Stimulated activated CD8-positive, alpha-beta memory T cell treated with anti-CD3 and anti-CD28 coated beads, Interleukin-7, amount 100 ng/mL, for 4 hours (primary cell): Measurements from ENCODE around the gene IREB2.
A peak's percentile ranks its signal among the peaks of the same experiment; 100 is the strongest.
"Not testable (repeated sequence)": the region's sequence is repeated elsewhere in the genome, so short reads cannot be mapped to it uniquely, and the experiment has no call there.

Experiments
- DNase-seq, 2 donors: peaks; one replicate each; pipeline ENCODE4 v3.0.0-alpha.2; 2020; ENCODE audit warnings: low read depth in 2 of 2

The IREB2 gene, protein sequence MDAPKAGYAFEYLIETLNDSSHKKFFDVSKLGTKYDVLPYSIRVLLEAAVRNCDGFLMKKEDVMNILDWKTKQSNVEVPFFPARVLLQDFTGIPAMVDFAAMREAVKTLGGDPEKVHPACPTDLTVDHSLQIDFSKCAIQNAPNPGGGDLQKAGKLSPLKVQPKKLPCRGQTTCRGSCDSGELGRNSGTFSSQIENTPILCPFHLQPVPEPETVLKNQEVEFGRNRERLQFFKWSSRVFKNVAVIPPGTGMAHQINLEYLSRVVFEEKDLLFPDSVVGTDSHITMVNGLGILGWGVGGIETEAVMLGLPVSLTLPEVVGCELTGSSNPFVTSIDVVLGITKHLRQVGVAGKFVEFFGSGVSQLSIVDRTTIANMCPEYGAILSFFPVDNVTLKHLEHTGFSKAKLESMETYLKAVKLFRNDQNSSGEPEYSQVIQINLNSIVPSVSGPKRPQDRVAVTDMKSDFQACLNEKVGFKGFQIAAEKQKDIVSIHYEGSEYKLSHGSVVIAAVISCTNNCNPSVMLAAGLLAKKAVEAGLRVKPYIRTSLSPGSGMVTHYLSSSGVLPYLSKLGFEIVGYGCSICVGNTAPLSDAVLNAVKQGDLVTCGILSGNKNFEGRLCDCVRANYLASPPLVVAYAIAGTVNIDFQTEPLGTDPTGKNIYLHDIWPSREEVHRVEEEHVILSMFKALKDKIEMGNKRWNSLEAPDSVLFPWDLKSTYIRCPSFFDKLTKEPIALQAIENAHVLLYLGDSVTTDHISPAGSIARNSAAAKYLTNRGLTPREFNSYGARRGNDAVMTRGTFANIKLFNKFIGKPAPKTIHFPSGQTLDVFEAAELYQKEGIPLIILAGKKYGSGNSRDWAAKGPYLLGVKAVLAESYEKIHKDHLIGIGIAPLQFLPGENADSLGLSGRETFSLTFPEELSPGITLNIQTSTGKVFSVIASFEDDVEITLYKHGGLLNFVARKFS

DNA sequence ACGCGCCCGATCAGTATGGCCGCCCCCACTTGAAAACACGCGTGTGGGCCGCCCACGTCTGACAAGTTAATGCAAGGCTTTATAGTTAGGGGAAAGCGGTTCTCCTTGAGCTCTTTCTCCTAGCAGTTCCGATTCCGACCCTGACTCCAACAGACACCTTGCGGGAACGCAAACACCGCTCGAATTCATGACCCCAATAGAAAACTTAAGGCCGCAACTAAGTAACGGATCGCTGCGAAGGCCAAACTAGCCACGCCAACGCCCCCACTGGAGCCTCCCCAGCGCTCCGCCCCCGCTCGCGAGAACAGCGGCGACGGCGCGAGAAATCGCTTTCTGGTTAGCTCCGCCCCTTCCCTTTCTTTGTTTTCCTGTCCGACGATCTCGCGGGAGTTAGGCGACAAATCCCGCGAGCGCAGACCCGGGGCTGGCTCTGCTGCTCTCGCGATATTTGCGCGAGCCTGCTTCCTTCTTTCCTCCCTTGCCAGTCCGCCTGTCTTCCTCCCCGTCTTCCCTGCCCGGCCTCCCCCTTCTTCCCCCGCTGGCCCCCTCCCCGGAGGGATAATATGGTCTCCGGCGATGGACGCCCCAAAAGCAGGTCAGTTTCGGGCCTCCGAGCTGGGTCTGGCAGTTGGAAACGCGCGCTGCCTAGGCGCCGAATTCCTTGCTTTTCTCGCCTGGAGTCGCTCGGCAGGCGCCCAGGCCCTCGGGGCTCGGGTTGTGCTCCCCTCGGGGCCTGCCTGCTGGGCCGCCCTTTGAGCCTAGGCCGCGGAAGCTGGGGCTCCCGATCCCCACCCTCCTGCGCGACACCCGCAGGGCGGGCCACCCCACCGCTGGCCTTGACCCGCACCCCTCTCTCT is at the start of gene IREB2:
TSS of gene IREB2 (plus strand) at position 455 of the 857 bp plus-strand sequence. CDS start at position 577, 122 bp downstream.
- DNase-seq, result peak; percentile 94 to 97

DNA sequence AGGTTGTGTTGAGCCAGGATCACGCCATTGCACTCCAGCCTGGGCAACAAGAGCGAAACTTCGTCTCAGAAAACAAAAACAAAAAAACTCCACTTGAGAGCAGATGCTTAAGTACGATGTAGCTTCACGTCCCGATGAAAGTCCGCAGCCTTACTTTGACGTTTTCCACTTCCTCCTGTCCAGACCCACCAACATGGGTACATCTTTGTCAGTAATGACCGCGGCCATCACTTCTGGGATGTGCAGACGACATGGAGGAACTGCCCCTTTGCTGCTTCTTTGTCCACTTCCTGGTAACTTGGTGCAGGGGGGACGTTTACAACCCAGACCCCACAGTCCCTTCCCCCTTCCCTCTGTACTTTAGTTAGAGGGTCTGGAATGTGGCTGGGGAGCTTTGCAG is 49.2 kb upstream of the IREB2 start:
- no peak for DNase-seq

DNA sequence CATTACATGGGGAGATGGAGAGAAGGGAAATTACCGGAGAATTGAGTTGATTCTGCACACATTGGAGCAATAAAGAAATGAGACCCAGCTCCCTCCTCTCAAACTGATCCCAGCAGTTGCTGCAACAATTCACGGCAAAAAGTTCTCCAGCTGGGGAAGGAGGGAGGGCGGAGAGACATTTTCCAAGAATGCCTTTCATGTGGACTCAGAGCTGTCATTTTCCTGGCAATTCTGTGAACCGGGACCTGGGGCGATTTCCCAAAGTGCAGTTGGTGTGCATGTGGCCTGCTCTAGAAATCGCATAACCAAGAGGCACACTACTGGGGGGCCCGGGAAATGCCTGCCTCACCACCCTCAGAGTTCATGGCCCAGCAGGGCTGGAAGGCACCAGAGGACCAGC is 48.7 kb upstream of the IREB2 start:
- DNase-seq, result no peak

DNA sequence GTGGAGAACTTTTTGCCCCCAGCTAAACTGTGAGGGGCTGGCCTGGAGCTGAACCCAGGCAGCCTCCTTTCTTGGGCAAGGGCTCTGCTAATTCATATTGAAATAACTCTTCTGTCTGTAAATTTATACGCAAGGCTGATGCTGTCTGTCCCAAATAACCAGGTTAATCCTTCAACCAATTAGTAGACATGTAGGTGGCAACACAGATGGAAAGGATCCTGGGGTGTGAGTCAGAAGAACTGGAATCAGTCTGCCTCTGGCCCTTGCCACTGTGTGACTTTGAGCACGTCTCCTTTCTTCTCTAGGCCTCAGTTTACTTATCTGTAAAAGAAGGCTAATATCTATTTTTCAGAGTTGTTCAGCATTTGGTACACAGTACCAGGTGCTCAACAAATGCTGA is 48.3 kb upstream of the IREB2 start:
- no peak for DNase-seq

DNA sequence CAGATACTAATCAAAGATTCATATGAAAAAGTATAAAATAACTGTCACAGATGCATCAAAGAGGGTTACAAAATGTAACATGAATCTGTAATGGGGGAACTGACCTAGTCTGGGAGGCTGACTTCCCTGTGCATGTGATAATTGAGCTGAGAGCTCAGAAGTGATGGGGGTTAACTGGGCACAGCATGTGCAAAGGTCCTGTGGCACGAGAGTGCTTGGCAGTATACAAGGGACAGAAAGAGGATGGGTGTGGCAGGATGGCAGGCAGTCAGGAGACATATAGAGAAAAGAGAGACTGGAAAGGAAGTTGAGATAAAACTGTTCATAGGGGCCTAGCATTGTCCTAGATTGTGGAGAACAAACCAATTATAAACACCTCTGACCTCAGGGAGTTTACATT is 47.8 kb upstream of the IREB2 start:
- DNase-seq, result no peak

DNA sequence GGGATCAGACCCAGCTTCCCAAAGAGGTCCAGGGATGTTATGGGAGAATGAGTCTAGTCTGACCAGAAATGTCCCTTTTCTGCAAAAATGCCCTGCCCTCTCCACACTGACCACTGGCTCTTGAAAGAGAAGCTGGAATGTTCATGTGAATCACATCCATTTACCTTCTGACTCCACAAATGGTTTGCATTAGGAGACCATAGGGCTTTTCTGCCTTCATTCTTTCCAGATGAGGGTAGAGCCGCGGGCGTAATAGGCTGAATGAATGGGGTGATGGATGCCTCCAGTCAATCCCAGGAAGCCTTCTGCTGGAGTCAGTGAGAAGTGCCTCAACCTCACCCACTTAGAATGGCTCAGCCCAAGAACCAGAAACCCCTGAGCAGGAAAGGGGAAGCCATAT is 47.2 kb upstream of the IREB2 start:
- DNase-seq, result no peak

DNA sequence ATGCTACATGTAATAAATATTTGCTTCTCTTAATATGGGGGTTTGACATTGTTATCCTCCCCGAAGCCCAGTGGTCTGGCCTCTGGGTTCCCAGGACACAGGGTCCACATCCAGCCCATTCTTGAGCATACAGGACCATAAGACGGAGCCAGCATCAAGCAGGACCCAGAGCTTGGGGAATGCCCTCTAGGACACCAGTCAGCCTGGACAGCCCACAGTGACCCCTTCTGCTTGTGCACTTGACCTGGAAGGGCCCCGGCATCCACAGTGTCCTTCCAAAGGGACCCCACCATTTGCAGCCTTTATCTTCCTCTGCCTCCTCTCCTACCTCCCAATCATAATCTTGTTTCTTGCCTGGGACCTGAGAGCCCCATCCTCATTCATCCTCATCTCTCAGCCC is 46.2 kb upstream of the IREB2 start:
- DNase-seq, result no peak

DNA sequence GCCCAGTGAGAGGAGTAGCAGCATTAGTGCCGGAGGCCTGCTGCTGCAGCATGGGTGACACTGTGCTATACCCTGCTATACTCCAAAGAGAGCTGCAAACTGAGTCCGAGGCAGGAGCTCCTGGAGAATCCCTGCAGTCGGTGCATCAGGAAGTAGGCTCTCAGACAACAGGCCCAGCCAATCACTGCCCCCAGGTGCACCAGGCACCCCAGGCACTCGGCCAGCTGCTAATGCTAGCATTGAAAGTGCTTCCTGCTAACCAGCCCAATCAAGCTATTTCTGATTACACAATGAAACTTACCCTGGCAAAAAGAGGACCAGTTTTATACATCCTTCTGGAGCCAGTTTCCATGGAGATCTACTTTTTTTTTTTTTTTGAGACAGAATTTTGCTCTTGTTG is 45.6 kb upstream of the IREB2 start:
- DNase-seq, result no peak

DNA sequence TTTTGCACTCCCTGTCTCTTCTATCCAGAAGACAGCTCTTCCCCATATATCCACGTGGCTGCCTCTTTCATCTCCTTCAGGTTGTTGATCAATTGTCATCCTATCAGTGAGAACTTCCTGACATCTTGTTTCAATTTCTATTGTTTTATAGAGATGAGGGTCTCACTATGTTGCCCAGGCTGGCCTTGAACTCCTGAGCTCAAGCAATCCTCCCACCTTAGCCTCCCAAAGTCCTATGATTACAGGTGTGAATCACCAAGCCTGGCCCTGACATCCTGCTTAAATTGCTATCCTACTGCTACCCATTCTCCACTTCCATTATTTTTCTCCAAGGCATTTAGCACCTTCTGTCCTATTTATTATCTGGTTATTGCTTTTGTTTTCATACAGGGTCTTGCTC is 44.9 kb upstream of the IREB2 start:
- DNase-seq, result no peak

DNA sequence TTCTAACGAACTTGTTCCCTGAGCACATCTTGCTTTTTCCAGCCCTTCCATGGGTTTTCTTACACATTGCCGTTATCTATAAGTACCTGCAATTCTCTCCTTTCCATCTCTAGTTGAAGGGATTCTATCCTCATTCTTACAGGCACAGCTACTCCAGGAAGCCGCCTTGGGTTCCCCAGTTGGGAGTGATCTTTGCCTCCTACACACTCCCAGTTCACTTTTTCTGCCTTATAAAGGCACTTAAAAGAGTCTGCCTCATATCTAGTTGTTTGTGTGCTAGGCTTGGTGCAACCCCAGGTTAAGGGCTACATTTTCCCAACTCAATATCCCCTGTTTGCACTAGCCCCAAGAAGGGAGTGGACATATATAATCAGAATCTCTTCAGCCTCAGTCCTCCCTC is 44.0 kb upstream of the IREB2 start:
- no peak for DNase-seq

DNA sequence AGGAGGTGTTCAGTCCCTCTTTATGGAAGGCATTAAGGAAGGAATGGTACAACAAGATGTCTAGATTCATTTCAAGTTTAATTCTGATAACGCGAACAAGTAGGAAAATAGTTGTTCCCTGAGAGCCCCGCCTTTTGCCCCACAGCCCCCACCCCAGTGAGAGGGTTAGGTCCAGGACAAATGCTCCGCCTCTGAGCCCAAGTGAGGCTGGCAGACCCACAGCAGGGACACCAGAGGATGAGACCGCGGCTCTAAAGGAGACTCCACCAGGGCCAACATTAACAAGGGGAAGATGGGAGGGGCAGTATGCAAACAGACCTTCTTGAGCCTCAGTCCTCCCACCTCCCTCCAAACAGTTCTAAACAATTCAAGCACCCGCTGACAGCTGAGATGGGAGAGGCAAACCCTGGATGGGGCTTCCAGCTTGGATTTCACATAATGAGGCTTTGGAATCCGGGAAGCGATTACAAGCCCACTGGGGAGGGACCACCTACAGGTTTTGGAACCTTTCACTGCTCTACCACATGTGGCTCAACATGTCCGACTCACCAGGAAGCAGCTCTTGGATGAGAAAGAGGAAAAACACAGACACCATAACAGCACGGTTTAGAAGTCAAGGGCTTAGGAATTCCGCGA is 42.9 kb upstream of the IREB2 start:
- no peak for DNase-seq

DNA sequence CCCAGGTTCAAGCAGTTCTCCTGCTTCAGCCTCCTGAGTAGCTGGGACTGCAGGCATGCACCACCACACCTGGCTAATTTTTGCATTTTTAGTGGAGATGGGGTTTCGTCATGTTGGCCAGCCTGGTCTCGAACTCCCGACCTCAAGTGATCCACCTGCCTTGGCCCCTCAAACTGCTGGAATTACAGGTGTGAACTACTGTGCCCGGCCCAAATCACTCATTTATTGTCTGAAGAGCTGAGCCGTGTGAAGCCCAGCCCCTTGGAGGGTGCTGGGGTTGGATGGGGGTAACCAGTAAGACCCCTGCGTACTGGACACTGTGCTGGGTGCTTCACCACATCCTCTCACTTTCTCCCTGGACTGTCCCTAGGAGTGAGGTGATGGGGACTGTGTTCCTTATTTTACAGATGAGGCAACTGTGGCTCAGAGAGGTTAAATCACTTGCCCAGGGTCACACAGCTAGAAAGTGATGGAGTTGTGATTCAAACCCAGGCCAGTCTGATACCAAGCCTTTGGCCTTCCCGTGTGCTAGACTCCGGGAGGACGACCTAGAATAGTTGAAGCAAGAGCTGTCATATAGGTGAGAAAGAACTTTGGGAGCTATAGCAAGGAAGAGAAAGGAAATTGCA is 41.7 kb upstream of the IREB2 start:
- DNase-seq, result no peak

DNA sequence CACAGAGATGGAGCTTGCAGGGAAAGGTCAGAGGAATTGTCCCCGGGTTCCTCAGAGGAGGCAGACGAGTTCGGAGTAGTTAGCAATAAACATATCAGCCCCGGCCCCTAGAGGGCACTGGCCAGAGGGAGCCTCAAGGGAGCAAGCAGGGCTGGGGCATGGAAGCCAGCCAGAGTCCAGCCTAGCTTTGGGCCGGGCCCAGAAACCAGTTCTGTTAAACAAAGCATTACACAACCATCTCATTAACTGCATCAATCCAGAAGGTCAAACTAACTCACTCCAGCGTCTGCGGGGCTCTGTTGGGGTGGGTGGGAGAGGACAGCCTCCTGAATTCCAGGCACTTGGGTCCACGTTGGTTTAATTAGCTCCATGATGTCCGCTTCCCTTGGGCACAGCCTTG is 41.0 kb upstream of the IREB2 start:
- no peak for DNase-seq

DNA sequence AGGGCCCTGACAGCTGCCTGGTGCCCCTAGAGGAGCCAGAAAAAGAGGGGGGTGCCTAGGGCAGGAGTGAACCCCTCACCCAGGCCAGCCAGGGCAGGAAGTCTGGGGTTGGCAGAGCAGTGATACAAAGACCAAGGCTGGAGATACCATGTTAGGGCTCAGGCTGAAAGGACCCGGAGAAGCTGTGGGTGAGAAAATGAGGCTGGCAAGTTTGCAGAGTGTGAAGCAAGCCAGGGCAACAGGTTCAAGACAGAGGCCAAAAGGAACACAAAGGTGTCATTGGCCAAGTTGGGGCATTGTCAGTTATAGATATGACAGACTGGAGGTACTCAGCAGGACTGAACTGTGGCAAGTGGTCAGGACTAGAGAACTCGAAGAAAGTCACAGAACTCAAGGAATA is 40.6 kb upstream of the IREB2 start:
- no peak for DNase-seq

DNA sequence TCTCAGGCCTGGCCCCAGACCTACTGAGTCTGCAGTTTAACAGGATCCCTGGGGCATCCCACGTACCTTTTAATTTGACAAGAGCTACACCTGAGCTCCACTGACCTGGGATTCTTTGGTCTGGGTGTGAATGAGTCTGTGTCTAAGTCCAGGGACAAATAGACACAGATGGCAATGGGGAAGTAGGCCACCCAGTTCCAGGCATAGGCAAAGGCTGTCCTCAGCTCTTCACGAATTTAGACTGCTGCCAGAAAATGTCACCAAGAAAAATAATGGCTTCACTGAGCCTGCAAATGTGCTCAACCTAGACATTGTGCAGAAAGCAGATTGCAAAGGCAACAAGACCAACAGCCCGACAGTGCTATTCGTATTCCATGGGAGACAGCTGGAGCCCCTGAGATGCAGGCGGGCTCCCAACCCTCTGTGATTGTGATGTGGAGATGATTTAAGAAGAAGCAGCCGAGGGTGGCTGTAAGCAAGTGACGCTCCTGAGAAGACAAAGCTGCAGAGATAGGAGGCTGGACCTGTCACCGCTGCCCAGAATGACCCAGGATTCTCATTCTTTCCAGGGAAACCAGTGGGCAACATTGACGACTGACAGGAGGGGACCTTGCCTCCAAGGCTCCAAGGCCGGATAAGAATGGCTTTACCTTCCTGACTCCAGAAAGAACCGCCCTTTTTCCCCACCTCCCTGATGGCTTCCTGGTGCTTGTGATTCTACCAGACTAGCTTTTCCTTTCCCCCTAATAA is 39.8 kb upstream of the IREB2 start:
- no peak for DNase-seq

DNA sequence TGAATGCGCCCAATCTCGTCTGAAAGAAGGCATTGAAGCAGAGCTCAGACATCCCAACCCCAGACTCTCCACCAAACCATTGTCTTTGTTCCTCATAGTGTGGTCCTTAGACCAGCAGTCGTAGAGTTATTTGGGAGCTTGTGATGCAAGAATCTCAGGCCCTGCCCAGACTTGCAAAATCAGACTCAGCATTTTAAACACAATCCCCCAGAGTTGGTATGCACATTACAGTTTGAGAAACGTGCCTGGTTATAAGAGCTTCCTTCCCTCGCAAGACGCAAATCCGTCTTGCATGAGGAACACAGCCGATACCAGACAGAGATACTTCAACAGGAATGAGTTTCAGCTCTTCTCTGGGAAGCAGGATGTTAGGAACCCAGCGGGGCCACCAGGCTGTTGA is 38.9 kb upstream of the IREB2 start:
- DNase-seq, result no peak

DNA sequence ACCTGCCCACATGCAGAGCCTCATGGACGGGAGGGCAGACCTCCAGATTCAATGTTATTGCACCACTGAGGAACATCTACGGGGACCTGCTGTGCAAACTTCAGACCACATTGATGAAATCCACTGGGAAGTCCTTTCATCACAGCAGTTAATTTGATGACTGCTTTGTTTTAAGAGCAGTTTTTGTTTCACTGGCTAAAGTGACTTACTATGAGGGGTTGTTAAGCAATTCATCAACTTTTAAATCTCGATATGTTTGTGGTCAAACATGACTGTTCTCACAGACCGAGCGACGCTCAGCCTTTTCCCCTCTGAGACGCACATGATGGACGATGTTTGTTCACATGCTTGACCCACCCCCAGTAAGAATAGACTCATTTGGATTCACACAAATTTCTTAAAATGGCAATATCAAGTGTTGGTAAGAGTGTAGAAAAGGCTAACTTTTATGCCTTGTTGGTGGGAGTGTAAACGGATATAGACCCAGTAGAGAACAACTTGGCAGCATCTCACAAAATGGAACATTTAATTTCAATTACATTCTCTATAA is 35.9 kb upstream of the IREB2 start:
- no peak for DNase-seq

DNA sequence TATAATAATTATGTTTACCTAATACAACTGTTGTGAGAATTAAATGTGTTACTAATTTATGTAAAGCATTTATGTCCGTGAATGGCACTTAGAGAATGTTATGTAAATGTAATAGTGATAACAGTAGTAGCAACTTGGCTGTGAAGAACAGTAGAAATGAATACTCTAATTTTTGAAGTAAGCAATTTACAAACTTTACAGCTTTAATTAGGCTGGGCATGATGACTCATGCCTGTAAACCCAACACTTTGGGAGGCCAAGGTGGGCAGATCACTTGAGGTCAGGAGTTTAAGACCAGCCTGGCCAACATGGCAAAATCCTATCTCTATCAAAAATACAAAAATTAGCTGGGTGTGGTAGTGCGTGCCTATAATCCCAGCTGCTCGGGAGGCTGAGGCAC is 33.9 kb upstream of the IREB2 start:
- DNase-seq, result no peak

DNA sequence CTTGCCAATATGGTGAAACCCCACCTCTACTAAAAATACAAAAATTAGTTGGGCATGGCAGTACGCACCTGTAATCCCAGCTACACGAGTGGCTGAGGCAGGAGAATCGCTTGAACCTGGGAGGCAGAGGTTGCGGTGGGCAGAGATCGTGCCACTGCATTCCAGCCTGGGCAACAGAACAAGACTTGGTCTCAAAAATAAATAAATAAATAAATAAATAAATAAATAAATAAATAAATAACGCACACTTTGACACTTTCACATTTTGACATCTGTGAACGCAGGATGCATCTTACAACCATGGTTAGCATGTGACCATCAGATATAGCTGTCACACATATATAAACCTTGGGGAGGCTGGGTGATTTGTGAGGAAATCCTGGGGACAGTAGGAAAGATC is 33.2 kb upstream of the IREB2 start:
- not testable (repeated sequence) for DNase-seq

DNA sequence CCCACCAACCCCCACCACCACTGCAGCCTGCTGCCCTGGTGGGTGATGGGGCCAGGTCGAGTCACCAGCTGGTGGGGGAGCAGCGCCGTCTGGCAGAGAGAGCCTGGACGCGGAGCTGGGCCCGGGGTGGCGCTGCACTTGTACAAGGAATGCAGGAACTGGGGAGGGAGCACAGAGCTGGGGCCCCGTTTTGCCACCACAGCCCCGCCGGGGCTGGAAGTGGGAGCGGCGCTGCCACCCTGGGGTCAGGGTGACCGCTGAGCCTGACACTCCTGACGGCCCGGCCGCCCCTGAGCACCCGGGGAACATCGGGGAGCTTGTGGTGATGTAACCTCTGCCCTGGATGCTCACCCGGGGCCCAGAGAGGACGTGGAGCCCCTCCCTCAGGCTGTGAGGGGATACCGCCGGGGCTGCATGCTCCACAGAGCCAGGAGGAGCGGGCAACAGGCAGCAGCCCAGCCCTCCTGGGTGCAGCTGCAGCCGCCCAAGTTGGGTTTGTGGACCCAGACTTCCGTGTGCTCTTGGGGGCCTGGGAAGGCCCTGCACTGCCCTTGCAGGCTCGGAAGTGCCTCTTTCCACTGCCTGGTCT is 32.6 kb upstream of the IREB2 start:
- DNase-seq, result no peak
